GM12864 (cell line): ENCODE measurements around the gene TALDO1.

ENCODE experiments used
- DNase-seq: peaks from one replicate; pipeline ENCODE4 v3.0.0-alpha.2; 2011; ENCODE audit warnings: low read depth
- H3K4me3 ChIP-seq: 2 replicates; pipeline ENCODE4 v1.5.1; 2011; ENCODE audit warnings: mild to moderate bottlenecking, low read depth, low read length, control low read depth
- TF ChIP-seq, protein P1 (sequence below): IDR thresholded peaks from 2 replicates; pipeline ENCODE4 v1.5.1; 2011; ENCODE audit warnings: low read depth, mild to moderate bottlenecking, moderate library complexity, low read length, control low read depth, inconsistent platforms; ENCODE audit errors: missing control alignments

Gene TALDO1

DNA sequence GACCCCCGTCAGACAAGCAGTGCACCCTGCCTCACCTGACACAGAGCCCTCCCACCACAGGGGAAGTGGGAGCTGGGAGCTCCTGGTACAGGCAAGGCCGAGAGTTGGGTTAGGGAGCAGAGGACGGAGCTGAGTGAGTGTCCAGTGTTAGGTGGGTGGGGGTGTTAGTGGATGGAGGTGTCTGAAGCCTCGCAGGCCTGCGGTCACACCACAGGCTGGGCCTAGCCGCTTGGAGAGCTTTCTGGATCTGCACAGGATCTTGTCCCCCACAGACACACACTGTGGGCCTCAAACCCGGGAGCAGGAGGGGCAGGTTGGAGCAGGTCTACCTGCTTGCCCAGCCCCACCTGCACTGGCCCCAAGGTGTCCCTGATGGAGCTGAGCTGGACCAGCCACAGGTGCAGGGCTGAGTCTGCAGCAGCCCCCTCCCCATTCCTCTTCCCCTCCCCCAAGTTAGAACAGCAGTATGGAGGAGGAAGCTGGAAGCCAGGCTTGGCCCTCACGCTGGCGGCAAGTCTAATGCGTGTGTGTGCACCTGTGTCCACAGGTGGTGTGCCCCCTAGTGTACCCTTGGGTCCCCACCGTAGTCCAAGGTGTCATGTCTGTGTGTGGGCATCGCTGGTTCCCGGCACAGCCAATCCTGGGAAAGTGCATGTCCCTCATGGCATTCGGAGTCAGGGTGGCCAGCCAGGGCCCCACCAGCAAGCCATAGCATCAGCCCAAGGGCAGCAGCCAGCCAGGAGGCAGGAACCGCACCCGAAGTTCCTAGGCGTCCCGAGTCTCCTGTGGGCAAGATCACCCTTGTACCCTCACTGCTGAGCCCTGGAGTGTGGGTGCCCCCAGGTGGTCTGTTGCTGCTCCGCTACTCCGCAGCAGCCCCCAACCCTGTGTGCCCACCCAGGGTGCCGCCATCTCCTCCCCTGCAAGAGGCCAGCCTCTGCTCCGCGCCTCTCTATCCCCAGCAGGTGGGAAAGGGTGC, 32.0 kb downstream of the TALDO1 start:
- TF ChIP-seq, protein P1, sequence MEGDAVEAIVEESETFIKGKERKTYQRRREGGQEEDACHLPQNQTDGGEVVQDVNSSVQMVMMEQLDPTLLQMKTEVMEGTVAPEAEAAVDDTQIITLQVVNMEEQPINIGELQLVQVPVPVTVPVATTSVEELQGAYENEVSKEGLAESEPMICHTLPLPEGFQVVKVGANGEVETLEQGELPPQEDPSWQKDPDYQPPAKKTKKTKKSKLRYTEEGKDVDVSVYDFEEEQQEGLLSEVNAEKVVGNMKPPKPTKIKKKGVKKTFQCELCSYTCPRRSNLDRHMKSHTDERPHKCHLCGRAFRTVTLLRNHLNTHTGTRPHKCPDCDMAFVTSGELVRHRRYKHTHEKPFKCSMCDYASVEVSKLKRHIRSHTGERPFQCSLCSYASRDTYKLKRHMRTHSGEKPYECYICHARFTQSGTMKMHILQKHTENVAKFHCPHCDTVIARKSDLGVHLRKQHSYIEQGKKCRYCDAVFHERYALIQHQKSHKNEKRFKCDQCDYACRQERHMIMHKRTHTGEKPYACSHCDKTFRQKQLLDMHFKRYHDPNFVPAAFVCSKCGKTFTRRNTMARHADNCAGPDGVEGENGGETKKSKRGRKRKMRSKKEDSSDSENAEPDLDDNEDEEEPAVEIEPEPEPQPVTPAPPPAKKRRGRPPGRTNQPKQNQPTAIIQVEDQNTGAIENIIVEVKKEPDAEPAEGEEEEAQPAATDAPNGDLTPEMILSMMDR, result no peak
- H3K4me3 ChIP-seq, result no peak overlapping the region
- no peak for DNase-seq

GRCh38 chr11:779955-780532, 32.8 kb downstream of the TALDO1 start:
- no peak overlapping the region for H3K4me3 ChIP-seq
- DNase-seq, result no peak
- TF ChIP-seq, protein P1, result no peak

DNA sequence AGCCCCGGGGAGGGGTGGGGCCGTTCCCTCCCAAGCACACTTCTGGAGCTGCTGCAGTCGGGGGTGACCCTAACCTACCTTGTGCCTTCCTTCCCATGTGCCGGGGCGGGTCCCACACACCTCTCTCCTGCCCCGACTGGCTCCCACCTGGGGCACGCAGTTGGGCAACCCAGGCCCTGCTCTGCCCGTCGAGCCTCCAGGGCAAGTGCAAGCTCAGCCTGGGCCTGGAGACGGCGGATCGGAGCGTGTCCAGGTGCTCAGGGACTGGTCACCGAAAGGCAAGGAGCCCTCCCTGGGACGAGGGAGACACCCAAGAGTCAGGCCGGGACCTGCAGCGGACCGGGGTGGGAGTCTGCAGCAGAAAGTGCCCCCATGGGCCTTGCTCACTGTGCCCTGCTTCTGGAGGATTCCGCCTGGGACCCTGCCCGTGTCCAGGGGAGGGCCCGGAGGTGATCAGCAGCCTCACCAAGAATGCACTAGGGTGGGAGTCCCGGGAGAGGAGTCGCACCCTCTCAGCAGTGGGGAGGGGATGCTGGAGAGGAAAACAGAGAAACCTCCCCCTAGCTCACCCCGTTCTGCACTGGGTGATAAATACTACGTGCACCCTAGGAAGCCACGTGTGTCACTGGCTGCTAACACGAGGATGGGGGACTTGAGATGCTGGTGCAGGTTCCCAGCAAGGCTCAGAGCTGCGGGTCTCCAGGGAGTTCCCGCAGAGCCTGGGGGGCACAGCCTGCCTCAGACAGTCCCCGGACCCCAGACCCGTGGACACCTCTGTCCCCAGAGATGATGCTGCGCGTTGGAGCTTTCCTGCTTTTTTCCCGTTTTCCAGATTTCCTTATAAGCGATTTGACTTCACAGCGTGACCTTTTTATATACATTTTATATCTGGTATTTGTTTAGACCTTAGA, 35.3 kb downstream of the TALDO1 start:
- no peak for DNase-seq
- H3K4me3 ChIP-seq, result no peak overlapping the region
- TF ChIP-seq, protein P1, result no peak

DNA sequence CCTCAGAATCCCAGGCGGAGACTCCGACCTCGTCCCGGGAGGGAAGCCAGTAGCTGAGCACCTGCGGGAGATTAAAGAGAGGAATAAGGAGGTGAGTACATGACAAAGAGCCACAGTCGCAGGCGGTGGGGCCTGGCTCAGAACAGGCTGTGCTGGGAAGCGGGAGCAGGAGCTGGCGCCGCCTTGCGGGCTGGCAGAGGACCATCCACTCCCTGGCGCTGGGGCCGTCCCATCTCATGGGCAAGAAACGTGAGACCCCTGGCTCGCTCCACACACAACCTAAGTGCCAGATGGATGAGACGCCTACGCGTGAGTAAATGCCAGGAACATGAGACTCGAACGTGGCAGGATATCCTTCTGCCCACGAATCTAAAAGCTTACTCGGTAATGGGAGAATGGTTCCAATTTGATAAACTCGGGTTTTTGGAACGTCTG, 36.3 kb downstream of the TALDO1 start:
- DNase-seq, result no peak
- TF ChIP-seq, protein P1, result no peak
- no peak overlapping the region for H3K4me3 ChIP-seq

GRCh38 chr11:786235-787083, 39.2 kb downstream of the TALDO1 start:
- no peak overlapping the region for H3K4me3 ChIP-seq
- TF ChIP-seq, protein P1, result no peak
- DNase-seq, result no peak
